ENCODE data around the gene CHURC1.

The CHURC1 gene

GRCh38 chr14:64956697-64957406 is 42.6 kb downstream of the CHURC1 start:
- no peak for DNase-seq (ENCODE audit: low read depth)

GRCh38 chr14:64958201-64958600 is 43.9 kb downstream of the CHURC1 start:
- no peak for DNase-seq (ENCODE audit: low read depth)

DNA sequence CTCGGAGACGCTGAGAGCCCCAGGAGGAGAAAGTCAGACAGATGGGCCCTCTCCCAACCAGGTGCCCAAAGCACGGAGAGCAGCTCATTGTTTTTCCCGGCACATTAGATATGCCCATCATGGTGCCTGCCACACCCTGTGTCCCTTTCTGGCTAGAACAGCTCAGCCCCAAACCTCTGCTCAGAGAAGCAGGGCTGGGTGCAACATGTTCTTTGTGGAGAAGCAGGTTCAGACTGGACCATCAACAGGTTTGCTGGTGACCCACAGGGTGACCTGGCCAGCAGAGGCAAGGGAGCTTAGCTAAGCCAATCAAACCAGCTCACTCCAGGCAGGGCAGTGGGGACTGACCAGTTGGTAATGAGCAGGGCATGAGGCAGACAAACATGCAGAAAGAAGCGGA is 44.5 kb downstream of the CHURC1 start:
- no peak for DNase-seq (ENCODE audit: low read depth)

DNA sequence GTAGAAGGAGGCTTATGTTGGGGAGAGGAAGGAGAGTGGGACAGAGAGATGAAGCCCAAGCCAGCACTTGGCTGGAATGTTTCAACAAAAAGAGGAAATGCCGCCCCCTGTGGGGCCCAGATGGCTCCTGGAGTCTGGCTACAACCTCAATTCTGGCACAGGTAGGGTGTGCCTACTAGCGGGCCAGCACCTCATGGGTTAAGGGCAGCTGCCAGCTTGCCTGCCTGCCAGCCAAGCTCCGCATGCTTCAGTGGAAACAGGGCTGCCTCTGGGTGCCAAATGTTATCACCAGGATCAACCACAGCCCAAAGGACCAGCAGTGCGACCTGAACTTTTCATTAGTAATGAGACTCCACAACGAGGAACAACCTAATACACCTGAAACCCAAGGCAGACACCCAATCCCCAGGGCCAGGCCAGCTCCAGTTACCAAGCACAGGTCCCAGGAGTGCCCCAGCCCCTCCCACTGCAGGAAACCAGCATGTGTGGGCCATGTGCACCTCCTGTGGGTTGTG is 46.6 kb downstream of the CHURC1 start:
- DNase-seq (ENCODE audit: low read depth): no peak

- DNase-seq (ENCODE audit: low read depth): no peak
These were observed 49.4 kb downstream of the CHURC1 start for GRCh38 chr14:64963611-64964010.

GRCh38 chr14:64965356-64966000 is 51.2 kb downstream of the CHURC1 start:
- DNase-seq (ENCODE audit: low read depth): no peak

DNA sequence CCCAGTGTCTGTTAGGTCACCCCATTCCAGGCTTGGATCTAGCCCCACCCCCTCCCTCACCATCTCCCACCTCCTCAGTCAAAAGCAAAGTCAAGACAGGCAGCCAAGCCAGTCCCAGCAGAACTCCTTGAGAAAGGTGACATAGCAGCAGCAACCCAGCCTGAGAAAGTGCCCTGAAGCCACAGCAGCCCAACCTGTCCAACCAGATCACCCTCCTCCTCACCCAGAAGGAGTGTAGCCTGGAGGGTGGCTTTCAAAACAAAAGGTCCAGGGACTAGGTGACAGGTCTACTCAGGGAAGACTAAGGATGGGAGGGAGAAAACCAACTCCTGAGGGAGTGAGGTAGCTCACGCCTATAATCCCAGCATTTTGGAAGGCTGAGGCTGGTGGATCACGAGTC is 52.7 kb downstream of the CHURC1 start:
- DNase-seq (ENCODE audit: low read depth): no peak

- DNase-seq (ENCODE audit: low read depth): no peak
These were observed 53.9 kb downstream of the CHURC1 start for GRCh38 chr14:64968167-64968566.

GRCh38 chr14:64968651-64969050 is 54.4 kb downstream of the CHURC1 start:
- DNase-seq (ENCODE audit: low read depth): no peak

GRCh38 chr14:64970041-64970440 is 55.8 kb downstream of the CHURC1 start:
- DNase-seq (ENCODE audit: low read depth): no peak

DNA sequence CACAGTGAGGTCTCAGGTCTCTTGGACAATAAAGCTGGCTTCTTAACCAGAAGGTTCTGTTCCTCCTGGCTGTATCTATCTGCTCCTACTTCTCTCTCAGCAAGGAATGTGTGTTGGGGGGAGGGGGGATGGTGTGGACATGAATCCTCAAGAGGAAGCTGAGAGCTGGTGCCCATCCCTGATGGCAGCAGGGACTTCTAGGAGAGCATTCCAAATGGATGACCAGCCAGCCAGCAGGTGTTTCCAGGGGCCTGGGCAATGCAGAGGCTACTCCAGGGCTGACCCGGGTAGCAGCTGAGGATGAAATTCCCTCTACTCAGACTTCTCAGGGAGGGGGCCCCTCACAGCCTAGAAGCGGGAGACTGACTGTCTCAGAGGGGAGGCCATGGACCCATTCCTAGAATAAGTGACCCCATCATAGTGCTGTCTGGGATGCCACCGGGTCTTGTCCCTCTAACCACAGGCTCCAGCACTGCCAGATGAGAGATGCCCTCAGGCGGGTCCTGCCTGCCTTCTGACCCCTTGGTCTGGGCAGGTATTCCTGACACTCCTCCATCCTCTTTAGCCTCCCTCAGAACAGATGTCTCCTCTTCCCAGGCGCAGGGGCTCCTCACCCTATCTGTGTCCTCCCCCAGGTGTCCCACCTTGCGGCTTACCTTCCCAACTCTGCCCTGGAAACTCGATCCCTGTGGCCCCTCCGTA is 56.7 kb downstream of the CHURC1 start:
- no peak for DNase-seq (ENCODE audit: low read depth)

DNA sequence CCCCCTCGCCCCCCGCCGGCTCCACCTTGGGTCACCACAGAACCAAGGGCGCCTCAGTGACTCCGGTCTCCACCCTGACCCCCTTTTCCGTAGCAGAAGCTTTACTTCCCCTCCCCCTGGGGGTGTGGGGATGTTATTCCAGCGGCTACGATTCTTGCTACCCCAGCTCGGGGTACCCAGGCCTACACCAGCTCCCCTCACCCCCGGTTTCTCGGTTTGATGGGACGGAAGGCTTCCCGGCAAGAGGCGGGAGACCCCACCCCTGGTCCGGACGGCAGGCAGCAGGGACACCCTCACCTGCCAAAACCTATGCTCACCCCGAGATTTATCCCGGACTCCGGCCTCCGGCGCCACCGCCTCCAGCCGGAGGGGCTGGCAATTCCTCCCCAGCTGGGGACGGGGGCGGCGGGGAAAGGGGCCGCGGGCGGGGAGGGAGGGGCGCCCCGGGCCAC is 57.3 kb downstream of the CHURC1 start:
- no peak for DNase-seq (ENCODE audit: low read depth)

DNA sequence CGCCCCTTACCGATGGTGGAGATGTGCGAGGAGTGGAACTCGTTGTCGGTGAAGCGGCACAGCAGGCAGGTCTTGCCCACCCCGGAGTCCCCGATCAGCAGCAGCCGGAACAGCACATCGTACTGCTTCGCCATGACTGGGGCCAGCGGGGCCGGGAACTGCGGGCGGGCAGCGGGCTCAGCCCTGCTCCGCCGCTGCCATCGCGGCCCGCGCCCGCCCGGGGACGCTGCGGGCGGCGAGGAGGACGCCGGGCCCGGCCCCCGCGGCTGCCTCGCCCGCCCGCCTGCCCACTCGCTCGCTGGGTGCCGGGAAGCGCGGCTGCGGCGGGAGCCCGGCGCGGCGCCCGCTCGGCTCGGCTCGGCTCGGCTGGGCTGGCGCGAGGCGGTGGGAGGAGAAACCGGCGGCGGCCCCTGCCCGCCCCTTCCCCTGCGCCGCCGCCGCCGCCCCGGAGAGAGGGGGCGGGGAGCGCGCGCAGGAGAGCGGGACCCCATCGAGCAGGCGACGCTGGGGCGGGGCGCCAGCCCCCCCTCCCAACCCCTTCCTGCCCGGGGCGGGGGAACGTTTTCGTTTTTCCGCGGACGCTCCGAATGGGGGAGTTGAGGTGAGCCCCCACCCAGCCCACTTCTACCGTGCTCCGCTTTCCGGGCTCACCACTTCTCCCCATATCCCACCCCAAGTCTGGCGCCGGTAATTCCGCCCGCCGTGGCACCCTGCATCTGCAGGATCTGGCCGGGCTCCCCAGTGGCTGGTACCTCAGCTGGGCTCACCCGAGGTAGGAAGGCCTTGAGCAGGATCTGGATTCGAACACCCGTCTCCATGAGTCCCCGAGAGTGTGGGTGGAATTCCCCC is 57.9 kb downstream of the CHURC1 start, which contains the start of gene RAB15:
RAB15 (minus strand) TSS at position 394 of the 849 bp plus-strand sequence; CDS start at position 134, 260 bp downstream.
- DNase-seq (ENCODE audit: low read depth): no peak

DNA sequence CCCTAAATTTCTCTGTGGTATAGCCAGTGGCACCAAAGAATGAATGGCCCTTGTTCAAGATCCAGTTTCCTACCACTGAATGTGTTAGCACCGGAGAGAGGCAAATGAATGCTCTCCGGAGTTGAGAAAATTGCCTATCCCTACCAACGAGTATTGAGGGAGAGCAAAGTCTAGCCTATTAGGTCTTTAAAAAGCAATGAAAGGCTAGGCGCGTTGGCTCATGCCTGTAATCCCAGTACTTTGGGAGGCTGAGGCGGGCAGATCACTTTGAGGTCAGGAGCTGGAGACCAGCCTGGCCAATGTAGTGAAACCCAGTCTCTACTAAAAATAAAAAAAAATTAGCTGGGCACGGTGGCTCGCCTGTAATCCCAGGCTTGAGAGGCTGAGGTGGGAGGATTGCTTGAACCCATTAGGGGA is 58.8 kb downstream of the CHURC1 start:
- DNase-seq (ENCODE audit: low read depth): no peak

DNA sequence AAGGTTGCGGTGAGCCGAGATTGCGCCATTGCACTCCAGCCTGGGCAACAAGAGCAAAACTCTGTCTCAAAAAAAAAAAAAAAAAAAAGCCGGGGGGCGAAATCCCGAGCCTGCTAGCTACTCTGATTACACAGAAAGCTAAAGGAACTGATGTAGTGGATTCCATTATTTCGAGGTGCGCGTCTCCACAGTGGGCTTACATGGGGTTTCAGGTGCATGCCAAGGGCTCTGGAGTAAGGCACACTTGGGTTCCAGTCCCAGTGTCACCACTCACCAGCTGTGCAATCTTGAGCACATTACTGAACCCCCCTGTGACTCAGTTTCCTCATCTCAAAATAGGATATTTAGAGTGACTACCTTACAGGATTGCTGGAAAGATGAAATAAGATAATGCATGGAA is 59.6 kb downstream of the CHURC1 start:
- no peak for DNase-seq (ENCODE audit: low read depth)

GRCh38 chr14:64974563-64974962 is 60.3 kb downstream of the CHURC1 start:
- DNase-seq (ENCODE audit: low read depth): no peak

DNA sequence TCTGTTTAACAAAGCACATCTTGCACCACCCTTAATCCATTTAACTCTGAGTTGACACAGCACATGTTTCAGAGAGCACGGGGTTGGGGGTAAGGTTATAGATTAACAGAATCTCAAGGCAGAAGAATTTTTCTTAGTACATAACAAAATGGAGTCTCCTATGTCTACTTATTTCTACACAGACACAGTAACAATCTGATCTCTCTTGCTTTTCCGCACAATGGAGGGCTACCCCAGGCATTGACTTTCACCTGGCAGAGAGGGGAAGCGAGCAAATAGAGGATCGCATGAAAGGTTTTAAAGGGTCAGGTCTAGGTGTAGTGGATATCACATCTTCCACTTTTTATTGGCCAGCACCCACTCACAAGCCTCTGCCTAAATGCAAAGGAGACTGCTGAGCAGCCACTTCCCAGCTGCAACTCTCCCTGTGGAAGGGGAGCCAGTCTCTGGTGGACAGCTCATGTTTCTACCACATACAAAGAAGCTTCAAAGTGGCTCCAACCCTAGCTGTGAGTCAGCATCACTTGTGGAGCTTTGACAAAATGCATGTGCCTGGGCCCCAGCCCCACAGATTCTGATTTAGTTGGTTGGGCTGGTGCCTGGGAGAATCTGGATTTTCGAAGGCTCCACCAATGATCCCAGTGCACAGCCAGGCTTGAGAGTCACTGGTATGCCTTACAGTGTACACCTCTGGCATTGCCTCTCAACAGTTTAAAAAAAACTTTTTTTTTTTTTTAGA is 65.2 kb downstream of the CHURC1 start:
- no peak for DNase-seq (ENCODE audit: low read depth)

DNA sequence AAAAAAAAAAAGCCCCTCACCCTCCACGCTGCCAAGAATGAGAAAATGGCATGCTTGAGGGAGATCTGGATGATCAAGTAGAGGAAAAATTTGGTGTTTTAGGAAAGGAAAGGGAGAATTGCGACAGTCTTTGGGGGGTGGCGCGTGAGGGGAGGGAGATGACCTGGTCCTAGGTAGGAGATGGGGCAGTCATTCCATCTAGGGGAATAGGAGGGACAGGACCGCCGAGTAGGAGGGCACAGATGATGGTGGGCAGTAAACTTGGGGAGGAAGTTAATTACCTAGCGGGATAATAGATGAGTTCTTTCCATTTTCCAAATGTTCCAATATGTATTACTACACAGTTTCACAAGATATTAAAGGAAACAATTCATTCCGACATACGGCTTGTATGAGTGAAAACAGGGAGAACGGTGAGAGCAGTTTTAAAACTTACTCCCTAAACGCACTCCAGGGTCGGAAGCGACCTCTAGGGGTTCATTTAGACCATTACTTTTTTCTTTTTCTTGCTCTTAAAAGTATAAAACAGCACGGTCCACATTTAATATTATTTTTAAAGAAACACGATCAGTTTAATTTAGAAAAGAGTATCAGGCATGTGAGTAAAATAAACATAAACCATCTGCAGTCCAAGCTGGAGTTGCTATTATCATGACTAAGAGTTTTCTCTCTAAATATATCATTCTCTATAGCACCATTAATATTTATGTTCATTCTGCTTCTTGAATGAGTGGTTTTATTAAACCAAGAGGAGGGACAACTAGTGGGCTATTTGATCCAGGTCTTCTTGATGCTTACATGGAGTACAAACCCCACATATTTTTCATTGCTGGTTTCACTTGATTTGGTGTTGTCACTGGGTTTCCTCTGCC is 69.4 kb downstream of the CHURC1 start:
- DNase-seq (ENCODE audit: low read depth): no peak
